ENCODE results near the gene TTC39B. TPM values are rescaled to one million over a fixed set of nuclear protein-coding genes. Genes with fewer than 3 reads are reported as not detected.

The TTC39B gene
- total RNA-seq, 4 donors from 2014 or later: 3.4 to 11.2 (median 4.3) TPM

DNA sequence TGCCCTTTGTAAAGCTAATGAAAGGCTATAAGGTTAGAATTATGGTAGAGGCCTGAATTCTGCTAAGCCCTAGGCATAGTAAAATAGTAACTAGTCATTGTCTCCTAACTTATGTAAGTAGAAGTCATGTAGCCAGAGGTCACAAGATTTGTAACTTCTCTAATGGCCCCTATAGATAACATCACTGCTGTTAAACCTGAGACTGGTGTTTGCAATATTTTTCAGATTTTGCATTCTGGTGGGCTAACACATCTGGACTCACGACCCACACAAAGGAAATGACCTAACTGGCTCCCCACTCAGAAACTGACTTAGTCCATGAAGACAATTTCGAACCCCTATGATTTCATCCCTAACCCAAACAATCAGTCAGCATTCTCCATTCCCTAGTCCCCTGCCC, 37.2 kb upstream of the TTC39B start:
- TF ChIP-seq, protein P1, sequence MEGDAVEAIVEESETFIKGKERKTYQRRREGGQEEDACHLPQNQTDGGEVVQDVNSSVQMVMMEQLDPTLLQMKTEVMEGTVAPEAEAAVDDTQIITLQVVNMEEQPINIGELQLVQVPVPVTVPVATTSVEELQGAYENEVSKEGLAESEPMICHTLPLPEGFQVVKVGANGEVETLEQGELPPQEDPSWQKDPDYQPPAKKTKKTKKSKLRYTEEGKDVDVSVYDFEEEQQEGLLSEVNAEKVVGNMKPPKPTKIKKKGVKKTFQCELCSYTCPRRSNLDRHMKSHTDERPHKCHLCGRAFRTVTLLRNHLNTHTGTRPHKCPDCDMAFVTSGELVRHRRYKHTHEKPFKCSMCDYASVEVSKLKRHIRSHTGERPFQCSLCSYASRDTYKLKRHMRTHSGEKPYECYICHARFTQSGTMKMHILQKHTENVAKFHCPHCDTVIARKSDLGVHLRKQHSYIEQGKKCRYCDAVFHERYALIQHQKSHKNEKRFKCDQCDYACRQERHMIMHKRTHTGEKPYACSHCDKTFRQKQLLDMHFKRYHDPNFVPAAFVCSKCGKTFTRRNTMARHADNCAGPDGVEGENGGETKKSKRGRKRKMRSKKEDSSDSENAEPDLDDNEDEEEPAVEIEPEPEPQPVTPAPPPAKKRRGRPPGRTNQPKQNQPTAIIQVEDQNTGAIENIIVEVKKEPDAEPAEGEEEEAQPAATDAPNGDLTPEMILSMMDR (IDR thresholded peaks at IDR 0.05; ENCODE audit: low read depth): no peak

DNA sequence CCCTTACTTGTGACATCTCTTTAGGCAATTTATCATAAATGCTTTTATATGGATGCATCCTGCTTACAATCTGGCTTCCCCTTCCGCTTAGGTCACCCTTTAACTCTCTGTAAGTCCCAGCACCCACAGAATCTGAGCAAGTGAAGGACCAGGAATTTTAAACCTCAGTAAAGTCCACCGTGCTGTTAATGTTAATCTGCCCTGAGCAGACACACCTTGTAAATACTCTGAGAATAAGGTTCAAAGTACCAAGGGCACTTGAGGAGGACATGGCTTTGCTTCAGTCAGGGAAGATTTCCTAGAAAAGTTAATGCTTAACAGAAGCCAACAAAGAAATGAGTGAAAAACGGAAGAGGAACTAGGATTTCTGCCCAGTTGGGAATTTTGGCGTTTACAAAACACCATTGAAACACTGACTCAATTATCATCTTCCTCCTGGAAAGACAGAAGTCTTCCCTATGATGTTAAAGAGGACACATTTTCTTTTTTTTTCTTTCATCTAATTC, 26.4 kb upstream of the TTC39B start:
- TF ChIP-seq, protein P1 (IDR thresholded peaks at IDR 0.05; ENCODE audit: low read depth): no peak

DNA sequence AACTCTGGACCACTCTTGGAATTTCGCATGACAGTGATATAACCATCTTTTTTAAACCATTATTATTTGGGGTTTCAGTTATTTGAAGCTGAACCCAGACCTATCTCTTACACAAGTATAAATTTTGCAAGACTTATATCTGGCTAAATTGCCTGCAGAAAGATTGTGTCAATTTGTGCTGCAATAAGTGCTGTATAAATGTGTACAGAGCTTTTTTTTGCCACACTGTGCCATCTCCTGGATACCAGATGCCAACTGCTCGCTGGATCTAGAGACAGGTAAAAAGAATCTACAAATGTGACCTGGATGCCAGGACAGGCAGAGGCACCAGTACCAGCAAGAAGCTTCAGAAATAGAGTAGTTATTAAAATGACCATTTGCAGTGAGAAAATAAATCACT, 25.9 kb upstream of the TTC39B start:
- TF ChIP-seq, protein P1 (IDR thresholded peaks at IDR 0.05; ENCODE audit: low read depth): no peak

DNA sequence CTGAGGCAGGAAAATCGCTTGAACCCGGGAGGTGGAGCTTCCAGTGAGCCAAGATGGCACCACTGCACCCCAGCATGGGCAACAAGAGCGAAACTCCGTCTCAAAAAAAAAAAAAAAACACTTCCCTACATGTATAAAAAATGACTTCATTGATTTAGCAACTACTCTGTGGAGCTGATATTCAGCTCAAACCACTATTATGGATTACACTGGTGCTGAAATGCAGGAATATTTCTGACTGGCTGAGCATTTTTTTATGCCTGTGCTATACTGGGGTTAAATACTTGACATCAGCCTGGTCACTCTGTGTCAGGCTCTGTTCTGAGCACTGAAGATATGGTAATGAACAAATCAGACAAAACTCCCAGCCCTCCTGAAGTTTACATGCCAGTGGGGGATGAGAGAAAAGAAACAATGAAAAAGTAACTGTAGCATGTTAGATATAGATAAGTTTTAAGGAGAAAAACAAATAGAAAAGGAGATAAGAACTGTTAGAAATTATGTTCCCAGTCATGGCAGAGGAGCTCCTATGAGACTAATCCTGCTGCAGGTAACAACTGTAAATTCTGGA, 22.6 kb upstream of the TTC39B start:
- TF ChIP-seq, protein P1 (IDR thresholded peaks at IDR 0.05; ENCODE audit: low read depth): no peak

DNA sequence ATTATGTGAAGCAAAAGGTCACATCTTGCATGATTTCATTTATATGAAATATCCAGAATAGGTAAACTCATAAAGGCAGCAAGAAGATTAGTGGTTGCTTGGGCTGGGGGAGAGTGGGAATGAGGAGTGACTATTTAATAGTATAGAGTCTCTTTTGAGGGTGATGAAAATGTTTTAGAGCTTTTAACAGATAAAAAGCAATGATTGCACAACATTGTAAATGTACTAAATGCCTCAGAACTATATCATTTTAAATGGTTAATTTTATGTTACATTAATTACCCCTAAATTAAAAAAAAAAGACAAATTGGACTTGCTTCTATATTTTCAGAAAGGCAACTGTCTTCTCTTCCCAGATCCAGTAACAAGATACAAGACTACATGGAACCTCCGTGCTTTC, 21.9 kb upstream of the TTC39B start:
- TF ChIP-seq, protein P1 (IDR thresholded peaks at IDR 0.05; ENCODE audit: low read depth): no peak

DNA sequence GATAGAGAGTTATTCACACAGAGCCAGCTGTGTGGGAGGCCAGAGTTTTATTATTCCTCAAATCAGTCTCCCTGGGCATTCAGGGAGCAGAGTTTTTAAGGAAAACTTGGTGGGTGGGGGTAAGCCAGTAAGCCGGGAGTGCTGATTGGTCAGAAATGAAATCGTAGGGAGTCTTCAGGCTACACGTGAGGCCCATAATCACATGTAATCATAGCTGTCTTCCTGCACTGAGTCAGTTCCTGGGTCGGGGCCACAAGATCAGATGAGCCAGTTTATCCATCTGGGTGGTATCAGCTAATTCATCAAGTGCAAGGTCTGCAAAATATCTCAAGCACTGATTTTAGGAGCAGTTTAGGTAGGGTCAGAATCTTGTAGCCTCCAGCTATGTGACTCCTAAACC, 10.8 kb upstream of the TTC39B start:
- TF ChIP-seq, protein P1 (IDR thresholded peaks at IDR 0.05; ENCODE audit: low read depth): no peak

DNA sequence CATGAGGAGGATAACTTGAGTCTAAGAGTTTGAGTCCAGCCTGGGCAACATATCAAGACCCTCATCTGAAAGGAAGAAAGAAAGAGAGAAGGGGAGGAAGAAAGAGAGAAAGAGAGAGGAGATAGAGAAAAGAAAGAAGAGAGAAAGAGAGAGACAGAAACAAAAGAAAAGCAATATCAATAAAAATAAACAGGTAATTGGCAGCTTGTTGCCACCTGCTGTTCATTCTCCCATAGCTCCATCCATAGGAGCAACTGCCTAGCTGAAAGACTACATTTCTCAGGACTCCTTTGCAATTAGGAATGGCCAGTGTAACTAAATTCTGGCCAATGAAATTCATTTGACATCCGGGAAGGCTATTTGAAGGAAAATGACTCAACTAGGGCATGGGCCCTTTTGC, 4.6 kb upstream of the TTC39B start:
- TF ChIP-seq, protein P1 (IDR thresholded peaks at IDR 0.05; ENCODE audit: low read depth): no peak

Data from subcutaneous adipose tissue (tissue), 4 donors.